ENCODE measurements around the gene OGDH.

OGDH gene

GRCh38 chr7:44563171-44563679 lies 43.2 kb upstream of the OGDH start:
- no peak overlapping the region for H3K4me3 ChIP-seq (ENCODE audit: low read depth, low read length)

DNA sequence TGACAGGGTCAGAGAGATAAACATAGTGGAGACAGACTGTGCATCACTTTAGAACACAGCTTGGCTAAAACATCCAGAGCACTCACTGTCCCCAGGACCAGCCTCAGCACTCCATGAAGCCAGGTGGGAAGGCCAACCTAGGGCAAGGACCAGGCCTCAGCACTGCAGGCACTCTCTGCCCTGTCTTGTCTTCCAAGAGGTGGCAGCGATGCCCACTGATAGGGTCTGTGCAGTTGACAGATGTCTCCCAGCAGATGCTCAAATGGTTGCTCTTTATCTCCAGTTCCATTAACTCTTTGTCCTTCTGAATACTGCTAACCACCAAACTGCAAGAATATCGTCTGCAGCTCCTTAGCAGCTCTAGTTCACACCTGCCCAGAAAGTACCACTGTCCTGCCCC lies 41.8 kb upstream of the OGDH start:
- Histone ChIP-seq H3K4me1 (no peaks in the 10 kb centered on the region), H3K27me3 (no peaks in the 10 kb centered on the region), H3K36me3 (peaks cover 48% of the 10 kb centered on the region), H3K9me3 (no peaks in the 10 kb centered on the region), H3K4me3 (ENCODE audit: low read depth, low read length) (no peak overlapping the region)
- DNase-seq: no peak
- TF ChIP-seq, protein P1, sequence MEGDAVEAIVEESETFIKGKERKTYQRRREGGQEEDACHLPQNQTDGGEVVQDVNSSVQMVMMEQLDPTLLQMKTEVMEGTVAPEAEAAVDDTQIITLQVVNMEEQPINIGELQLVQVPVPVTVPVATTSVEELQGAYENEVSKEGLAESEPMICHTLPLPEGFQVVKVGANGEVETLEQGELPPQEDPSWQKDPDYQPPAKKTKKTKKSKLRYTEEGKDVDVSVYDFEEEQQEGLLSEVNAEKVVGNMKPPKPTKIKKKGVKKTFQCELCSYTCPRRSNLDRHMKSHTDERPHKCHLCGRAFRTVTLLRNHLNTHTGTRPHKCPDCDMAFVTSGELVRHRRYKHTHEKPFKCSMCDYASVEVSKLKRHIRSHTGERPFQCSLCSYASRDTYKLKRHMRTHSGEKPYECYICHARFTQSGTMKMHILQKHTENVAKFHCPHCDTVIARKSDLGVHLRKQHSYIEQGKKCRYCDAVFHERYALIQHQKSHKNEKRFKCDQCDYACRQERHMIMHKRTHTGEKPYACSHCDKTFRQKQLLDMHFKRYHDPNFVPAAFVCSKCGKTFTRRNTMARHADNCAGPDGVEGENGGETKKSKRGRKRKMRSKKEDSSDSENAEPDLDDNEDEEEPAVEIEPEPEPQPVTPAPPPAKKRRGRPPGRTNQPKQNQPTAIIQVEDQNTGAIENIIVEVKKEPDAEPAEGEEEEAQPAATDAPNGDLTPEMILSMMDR (IDR thresholded peaks at IDR 0.05; ENCODE audit: low read depth, low read length): no peak

More at GRCh38 chr7:44563171-44563679, 43.2 kb upstream of the OGDH start:
- H3K9me3 ChIP-seq: no peaks in the 10 kb centered on the region
- TF ChIP-seq, protein P1 (IDR thresholded peaks at IDR 0.05; ENCODE audit: low read depth, low read length): no peak
- H3K27me3 ChIP-seq: no peaks in the 10 kb centered on the region
- H3K36me3 ChIP-seq: peaks cover 35% of the 10 kb centered on the region
- DNase-seq: no peak
- no peaks in the 10 kb centered on the region for H3K4me1 ChIP-seq

DNA sequence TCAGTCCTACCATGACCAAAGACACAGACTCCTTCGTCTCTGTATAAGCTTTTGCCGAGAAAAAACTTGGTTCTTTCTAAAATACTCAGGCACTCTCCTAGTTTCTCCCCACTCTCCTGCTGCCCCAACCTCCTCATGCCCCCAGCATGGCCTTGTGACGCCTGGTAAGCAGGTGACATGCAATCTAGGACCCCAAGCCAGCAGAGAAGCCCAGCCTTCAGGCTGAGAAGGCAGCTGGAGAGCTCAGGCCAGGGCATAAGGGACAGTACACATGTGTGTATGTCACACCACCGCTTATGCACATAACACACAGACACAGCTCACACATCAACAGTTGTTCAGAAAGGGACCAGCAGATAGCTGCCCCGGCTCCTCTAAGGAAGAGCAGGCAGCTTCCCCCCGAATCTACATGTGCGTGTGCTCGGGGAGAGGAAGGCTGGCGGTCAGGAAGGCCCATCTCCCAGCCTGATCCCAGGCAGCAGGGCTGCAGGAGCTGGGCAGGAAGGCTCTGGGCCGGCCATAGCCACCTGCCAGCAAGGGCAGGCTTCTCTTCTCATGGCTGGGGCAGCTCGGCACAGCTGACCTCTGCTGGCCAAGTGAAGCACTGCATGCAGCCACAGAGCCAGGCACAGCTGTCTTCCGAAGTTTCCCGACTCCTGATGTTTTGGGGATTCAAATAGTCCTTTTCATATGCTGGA lies 41.2 kb upstream of the OGDH start:
- TF ChIP-seq, protein P1 (IDR thresholded peaks at IDR 0.05; ENCODE audit: low read depth, low read length): peak; percentile 96
- no peaks in the 10 kb centered on the region for H3K4me1 ChIP-seq
- no peaks in the 10 kb centered on the region for H3K27me3 ChIP-seq
- H3K36me3 ChIP-seq: peaks cover 55% of the 10 kb centered on the region
- H3K9me3 ChIP-seq: no peaks in the 10 kb centered on the region
- no peak overlapping the region for H3K4me3 ChIP-seq (ENCODE audit: low read depth, low read length)
- peak; percentile 78 for DNase-seq

DNA sequence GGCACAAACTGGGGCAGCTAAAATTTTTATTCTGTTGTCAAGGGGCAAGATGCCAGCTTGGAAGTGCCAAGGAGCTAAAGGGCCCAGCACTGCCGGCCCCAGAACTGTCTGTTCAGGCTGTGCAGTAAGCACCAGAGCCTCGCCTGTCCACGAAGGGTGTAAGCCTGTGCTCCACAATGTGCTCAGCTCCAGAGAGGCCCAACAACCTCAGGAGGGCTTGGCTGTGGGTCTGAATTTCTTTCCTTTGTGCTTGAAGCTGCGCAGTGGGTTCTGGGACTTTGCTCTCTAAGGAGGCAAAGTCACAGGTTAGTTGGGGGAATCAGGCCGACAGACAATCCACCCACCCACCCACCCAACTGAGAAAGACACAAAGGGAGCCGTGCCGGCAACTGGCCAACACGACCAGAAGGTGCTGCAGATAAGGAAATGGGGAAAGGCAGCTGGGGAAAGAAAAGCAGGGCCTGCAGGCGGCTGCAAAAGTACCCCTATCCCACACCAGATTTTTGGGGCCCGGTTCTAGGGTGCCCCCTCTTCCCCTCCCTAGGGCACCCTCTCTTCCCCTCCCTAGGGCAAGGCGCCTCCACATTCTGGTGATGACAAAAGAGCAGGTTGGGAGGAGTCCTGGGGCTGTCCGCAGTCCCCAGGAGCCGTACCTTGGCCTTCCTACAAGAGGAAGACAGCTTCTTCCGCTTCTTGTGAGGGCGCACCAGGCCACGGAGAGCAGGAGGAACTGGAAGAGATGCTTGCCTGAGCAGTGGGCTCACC lies 40.5 kb upstream of the OGDH start:
- peaks cover 62% of the 10 kb centered on the region for H3K36me3 ChIP-seq
- no peaks in the 10 kb centered on the region for H3K9me3 ChIP-seq
- no peaks in the 10 kb centered on the region for H3K27me3 ChIP-seq
- H3K4me1 ChIP-seq: no peaks in the 10 kb centered on the region
- H3K4me3 ChIP-seq (ENCODE audit: low read depth, low read length): no peak overlapping the region
- DNase-seq: no peak
- TF ChIP-seq, protein P1 (IDR thresholded peaks at IDR 0.05; ENCODE audit: low read depth, low read length): no peak

DNA sequence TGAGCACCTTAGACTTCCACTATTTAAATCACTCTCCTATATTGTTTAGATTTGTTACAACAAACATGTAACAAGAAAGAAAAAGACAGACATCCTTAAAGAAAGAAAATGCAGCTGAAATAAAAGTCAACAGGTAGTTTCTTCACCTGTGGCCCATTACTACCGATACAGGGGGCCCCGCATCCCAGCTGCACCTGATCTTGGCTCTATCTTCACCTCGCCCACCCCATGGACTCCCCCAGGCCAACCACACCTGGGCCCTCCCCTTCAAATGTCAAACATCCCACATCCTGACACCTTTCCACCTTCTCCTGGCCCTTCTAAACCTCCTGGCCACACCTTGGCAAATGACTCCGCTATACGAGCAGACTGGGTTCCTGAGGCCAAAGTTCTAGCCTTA lies 39.7 kb upstream of the OGDH start:
- Histone ChIP-seq H3K4me1 (no peaks in the 10 kb centered on the region), H3K4me3 (ENCODE audit: low read depth, low read length) (no peak overlapping the region), H3K27me3 (no peaks in the 10 kb centered on the region), H3K9me3 (no peaks in the 10 kb centered on the region), H3K36me3 (peaks cover 69% of the 10 kb centered on the region)
- TF ChIP-seq, protein P1 (IDR thresholded peaks at IDR 0.05; ENCODE audit: low read depth, low read length): no peak
- DNase-seq: no peak

GRCh38 chr7:44567884-44568283 lies 38.5 kb upstream of the OGDH start:
- no peak for DNase-seq
- no peaks in the 10 kb centered on the region for H3K27me3 ChIP-seq
- H3K36me3 ChIP-seq: peaks cover 81% of the 10 kb centered on the region
- H3K4me1 ChIP-seq: no peaks in the 10 kb centered on the region
- TF ChIP-seq, protein P1 (IDR thresholded peaks at IDR 0.05; ENCODE audit: low read depth, low read length): no peak
- no peaks in the 10 kb centered on the region for H3K9me3 ChIP-seq
- H3K4me3 ChIP-seq (ENCODE audit: low read depth, low read length): no peak overlapping the region

Data from BE2C (cell line).